CD4-positive, alpha-beta T cell (primary cell): ENCODE measurements around the gene UNC5B. TPM values are rescaled to one million over a fixed set of nuclear protein-coding genes. Genes with fewer than 3 reads are reported as not detected.

Experiments
- ATAC-seq: fragments of 200-7000 bp; cut with Tn5 transposase; one replicate; pipeline ENCODE4 v1.10.0; 2022; ENCODE audit warnings: mild to moderate bottlenecking; ENCODE audit not compliant: poor library complexity
- CTCF ChIA-PET: fragments of 350-600 bp; sonication (Branson Sonifier 250); formaldehyde crosslinking; loops from one replicate; lab custom pipeline; 2021; ENCODE audit warnings: antibody characterized with exemption, inconsistent platforms; lab: Charles Lee
- POLR2A ChIA-PET: fragments of 350-600 bp; sonication (Branson Sonifier 250); formaldehyde crosslinking; loops from one replicate; lab custom pipeline; 2021; ENCODE audit warnings: antibody characterized with exemption, inconsistent platforms; lab: Charles Lee
- DNase-seq, 14 experiments: peaks; one replicate each; pipeline ENCODE4 v3.0.0-alpha.2; 2013 to 2020; ENCODE audit warnings: mixed read lengths in 2 of 14
- H3K27ac ChIP-seq, 2 donors: one replicate each; pipeline versions ENCODE4 v1.5.1 to v1.7.0; 2013; ENCODE audit warnings: low read length in 2 of 2, low read depth in 1 of 2, mild to moderate bottlenecking in 1 of 2
- H3K27me3 ChIP-seq, 2 experiments: 1 replicate in 1 of 2; 2 replicates in 1 of 2; pipeline versions ENCODE4 v1.6.1 to v1.7.0; 2013; ENCODE audit warnings: low read length in 2 of 2, control low read depth in 1 of 2, mild to moderate bottlenecking in 1 of 2, moderate library complexity in 1 of 2; ENCODE audit not compliant: insufficient read depth in 2 of 2, control insufficient read depth in 1 of 2
- H3K36me3 ChIP-seq: one replicate; pipeline ENCODE4 v1.6.1; 2013; ENCODE audit warnings: low read length, control low read depth; ENCODE audit not compliant: insufficient read depth
- H3K4me1 ChIP-seq: one replicate; pipeline ENCODE4 v1.6.1; 2013; ENCODE audit warnings: low read length, control low read depth; ENCODE audit not compliant: insufficient read depth
- H3K4me3 ChIP-seq: one replicate; pipeline ENCODE4 v1.5.1; 2013; ENCODE audit warnings: mild to moderate bottlenecking, low read length, moderate library complexity
- H3K9me3 ChIP-seq, 2 experiments: 1 replicate in 1 of 2; 2 replicates in 1 of 2; pipeline versions ENCODE4 v1.6.1 to v1.7.0; 2013; ENCODE audit warnings: low read length in 2 of 2, mild to moderate bottlenecking in 2 of 2, control low read depth in 1 of 2, moderate library complexity in 1 of 2; ENCODE audit not compliant: control insufficient read depth in 1 of 2, insufficient read depth in 1 of 2
- H3K27ac Mint-ChIP-seq: one replicate; pipeline ENCODE4 v1.8.0; 2020; ENCODE audit warnings: mixed read lengths
- H3K27me3 Mint-ChIP-seq: one replicate; pipeline ENCODE4 v1.8.0; 2021; ENCODE audit warnings: mixed read lengths
- H3K36me3 Mint-ChIP-seq: one replicate; pipeline ENCODE4 v1.8.0; 2021; ENCODE audit warnings: low read depth, mixed read lengths
- H3K4me1 Mint-ChIP-seq: one replicate; pipeline ENCODE4 v1.8.0; 2021; ENCODE audit warnings: low read depth, mixed read lengths
- H3K4me3 Mint-ChIP-seq: one replicate; pipeline ENCODE4 v1.8.0; 2020; ENCODE audit warnings: mild to moderate bottlenecking, mixed read lengths
- H3K9me3 Mint-ChIP-seq: one replicate; pipeline ENCODE4 v1.8.0; 2020; ENCODE audit warnings: mixed read lengths
- intact Hi-C, 2 experiments: fragments of 100-400 bp; cut with DNase I in 1 of 2; cut with micrococcal nuclease in 1 of 2; formaldehyde crosslinking; loops; one replicate each; pipeline versions ENCODE4 v1.15.1 to v1.9.0; 2023 to 2025; cut with DNase I, micrococcal nuclease
- total RNA-seq, 174 experiments: library from RNA in 2 of 174; stranded (reverse) in 2 of 174; gene quantifications; one replicate each; pipeline ENCODE4 v1.2.3 and lab custom pipeline; 2021 to 2026
- TF ChIP-seq, protein P1 (sequence below): fragments of 200-600 bp; IDR thresholded peaks from one replicate; pipeline ENCODE4 v1.8.0; 2022; ENCODE audit warnings: antibody characterized with exemption, mild to moderate bottlenecking

Gene UNC5B
- total RNA-seq, 2 experiments from 2014 or later: 0.03 TPM; not detected in 1

DNA sequence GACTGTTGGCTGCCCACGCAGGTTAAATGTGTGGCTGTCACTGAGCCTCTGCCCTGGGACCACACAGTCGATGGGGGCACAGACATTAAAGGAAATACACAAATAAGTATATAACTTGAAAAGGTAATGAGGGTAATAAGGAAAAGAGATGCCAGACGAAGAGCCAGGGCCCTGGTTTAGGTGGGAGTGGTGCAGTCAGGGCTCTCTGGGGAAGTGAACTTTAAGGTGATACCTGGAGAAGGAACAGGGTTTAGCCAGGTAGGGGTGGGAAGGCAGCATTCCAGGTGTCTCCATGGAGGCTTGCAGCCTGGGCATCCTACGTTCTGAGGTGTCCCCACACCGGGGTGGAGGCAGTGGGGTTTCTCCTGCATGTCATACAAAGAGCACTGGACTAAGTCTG, 50.4 kb downstream of the UNC5B start:
- H3K27ac ChIP-seq: no peak overlapping the region
- Mint-ChIP-seq H3K9me3 (no peaks in the 10 kb centered on the region), H3K4me1 (no peaks in the 10 kb centered on the region), H3K4me3 (no peak overlapping the region), H3K36me3 (no peaks in the 10 kb centered on the region), H3K27ac (no peak overlapping the region), H3K27me3 (no peaks in the 10 kb centered on the region)
- TF ChIP-seq, protein P1, sequence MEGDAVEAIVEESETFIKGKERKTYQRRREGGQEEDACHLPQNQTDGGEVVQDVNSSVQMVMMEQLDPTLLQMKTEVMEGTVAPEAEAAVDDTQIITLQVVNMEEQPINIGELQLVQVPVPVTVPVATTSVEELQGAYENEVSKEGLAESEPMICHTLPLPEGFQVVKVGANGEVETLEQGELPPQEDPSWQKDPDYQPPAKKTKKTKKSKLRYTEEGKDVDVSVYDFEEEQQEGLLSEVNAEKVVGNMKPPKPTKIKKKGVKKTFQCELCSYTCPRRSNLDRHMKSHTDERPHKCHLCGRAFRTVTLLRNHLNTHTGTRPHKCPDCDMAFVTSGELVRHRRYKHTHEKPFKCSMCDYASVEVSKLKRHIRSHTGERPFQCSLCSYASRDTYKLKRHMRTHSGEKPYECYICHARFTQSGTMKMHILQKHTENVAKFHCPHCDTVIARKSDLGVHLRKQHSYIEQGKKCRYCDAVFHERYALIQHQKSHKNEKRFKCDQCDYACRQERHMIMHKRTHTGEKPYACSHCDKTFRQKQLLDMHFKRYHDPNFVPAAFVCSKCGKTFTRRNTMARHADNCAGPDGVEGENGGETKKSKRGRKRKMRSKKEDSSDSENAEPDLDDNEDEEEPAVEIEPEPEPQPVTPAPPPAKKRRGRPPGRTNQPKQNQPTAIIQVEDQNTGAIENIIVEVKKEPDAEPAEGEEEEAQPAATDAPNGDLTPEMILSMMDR: no peak
- CTCF ChIA-PET: no interaction called here
- no peaks in the 10 kb centered on the region for H3K9me3 ChIP-seq
- H3K27me3 ChIP-seq: peaks cover 0 to 2% of the 10 kb centered on the region in 2 experiments
- no peaks in the 10 kb centered on the region for H3K36me3 ChIP-seq
- H3K4me1 ChIP-seq: no peaks in the 10 kb centered on the region
- ATAC-seq (no peak), DNase-seq (no peak)
- no peak overlapping the region for H3K4me3 ChIP-seq
- intact Hi-C loops: no loop called here
- POLR2A ChIA-PET: no interaction called here

DNA sequence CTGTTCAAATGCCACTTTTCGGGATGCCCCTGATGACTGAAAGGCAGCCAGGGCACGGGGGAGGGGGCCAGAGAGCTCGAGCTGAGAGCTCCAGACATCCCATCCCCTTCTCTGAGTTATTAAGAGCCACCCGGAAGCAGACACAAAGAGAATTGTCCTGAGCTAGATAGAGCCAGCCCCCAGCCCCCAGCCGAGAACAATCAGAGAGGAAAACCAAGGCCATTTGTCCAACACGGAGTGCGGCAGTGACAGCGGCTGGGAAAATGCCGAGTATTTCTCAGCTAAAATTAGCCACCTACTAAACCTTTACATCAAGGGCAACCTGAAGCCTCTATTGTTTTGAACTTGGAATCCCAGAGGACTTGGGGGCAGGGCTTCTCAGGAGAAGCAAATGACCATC, 51.0 kb downstream of the UNC5B start:
- Mint-ChIP-seq H3K36me3 (no peaks in the 10 kb centered on the region), H3K27ac (no peak overlapping the region), H3K27me3 (no peaks in the 10 kb centered on the region), H3K4me3 (no peak overlapping the region), H3K9me3 (no peaks in the 10 kb centered on the region), H3K4me1 (no peaks in the 10 kb centered on the region)
- DNase-seq (no peak), ATAC-seq (no peak)
- Histone ChIP-seq H3K27me3 (no peaks in the 10 kb centered on the region), H3K27ac (no peak overlapping the region), H3K4me1 (no peaks in the 10 kb centered on the region), H3K36me3 (no peaks in the 10 kb centered on the region), H3K4me3 (no peak overlapping the region), H3K9me3 (no peaks in the 10 kb centered on the region)
- intact Hi-C loops: no loop called here
- ChIA-PET POLR2A (no interaction called here), CTCF (no interaction called here)
- TF ChIP-seq, protein P1: no peak

DNA sequence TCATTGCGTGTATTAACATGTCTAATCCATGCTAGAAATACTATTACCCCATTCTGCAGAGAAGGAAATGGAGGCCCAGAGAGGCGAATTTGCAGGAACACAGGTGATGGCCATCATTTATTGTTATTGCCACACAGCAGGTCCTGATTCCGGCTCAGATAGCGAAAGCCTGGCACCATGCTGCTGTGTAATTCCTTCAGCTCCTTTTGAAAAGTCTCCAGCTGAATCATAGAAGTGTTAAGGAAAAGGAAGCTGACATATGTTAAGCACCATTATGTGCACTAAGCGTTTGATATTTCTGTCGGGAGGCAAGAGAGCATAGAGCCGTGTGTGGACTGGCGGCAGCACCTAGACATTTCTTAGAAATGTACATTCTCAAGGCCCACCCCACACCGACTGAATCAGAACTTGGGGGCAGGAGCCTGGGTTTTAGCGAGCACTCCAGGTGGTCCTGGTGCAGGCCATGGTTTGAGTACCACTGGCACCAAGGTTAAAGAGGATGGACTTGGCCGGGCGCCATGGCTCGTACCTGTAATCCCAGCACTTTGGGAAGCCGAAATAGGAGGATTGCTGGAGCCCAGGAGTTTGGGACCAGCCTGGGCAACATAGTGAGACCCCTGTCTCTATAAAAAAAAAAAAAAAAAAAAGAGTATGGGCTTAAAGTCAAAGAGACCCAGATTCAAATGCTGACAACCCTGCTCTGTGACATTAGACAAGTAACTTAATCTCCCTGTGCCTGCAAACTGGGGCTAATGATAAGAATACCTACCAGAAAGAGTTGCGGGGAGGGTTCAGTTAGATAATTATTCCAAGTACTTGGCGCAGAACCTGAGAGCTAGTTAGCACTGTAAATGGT, 52.2 kb downstream of the UNC5B start:
- Mint-ChIP-seq H3K4me3 (no peak overlapping the region), H3K9me3 (no peaks in the 10 kb centered on the region), H3K27me3 (no peaks in the 10 kb centered on the region), H3K4me1 (no peaks in the 10 kb centered on the region), H3K27ac (no peak overlapping the region), H3K36me3 (no peaks in the 10 kb centered on the region)
- TF ChIP-seq, protein P1: no peak
- CTCF ChIA-PET: no interaction called here
- H3K4me1 ChIP-seq: no peaks in the 10 kb centered on the region
- no peaks in the 10 kb centered on the region for H3K27me3 ChIP-seq
- ATAC-seq: no peak
- H3K27ac ChIP-seq: no peak overlapping the region
- H3K36me3 ChIP-seq: no peaks in the 10 kb centered on the region
- DNase-seq: no peak
- no peaks in the 10 kb centered on the region for H3K9me3 ChIP-seq
- intact Hi-C loops: no loop called here
- H3K4me3 ChIP-seq: no peak overlapping the region
- POLR2A ChIA-PET: no interaction called here
